Parathyroid adenoma (tissue), 2 donors: ENCODE measurements around the gene MBD1.
"Not testable (repeated sequence)": the region's sequence is repeated elsewhere in the genome, so short reads cannot be mapped to it uniquely, and the experiment has no call there.

Source experiments
- H2AFZ ChIP-seq: fragments of 300-600 bp; sonication (generic); one replicate; pipeline ENCODE4 v1.7.0; 2017; ENCODE audit warnings: antibody characterized with exemption, mild to moderate bottlenecking
- H3K27ac ChIP-seq: fragments of 300-600 bp; sonication (generic); one replicate; pipeline ENCODE4 v1.7.0; 2017
- H3K27me3 ChIP-seq: fragments of 300-600 bp; sonication (generic); one replicate; pipeline ENCODE4 v1.7.0; 2017; ENCODE audit warnings: low read length; ENCODE audit not compliant: control insufficient read depth, insufficient read depth
- H3K36me3 ChIP-seq: fragments of 300-600 bp; sonication (generic); one replicate; pipeline ENCODE4 v1.7.0; 2017; ENCODE audit warnings: low read length; ENCODE audit not compliant: control insufficient read depth, insufficient read depth
- H3K4me1 ChIP-seq: fragments of 300-600 bp; sonication (generic); one replicate; pipeline ENCODE4 v1.7.0; 2017; ENCODE audit warnings: control low read depth
- H3K4me2 ChIP-seq: fragments of 300-600 bp; sonication (generic); one replicate; pipeline ENCODE4 v1.7.0; 2017; ENCODE audit warnings: low read length
- H3K4me3 ChIP-seq: fragments of 300-600 bp; sonication (generic); one replicate; pipeline ENCODE4 v1.7.0; 2017; ENCODE audit warnings: low read depth, low read length
- H3K79me2 ChIP-seq: fragments of 300-600 bp; sonication (generic); one replicate; pipeline ENCODE4 v1.7.0; 2017; ENCODE audit warnings: control low read depth
- H3K9ac ChIP-seq: fragments of 300-600 bp; sonication (generic); one replicate; pipeline ENCODE4 v1.7.0; 2017; ENCODE audit warnings: mild to moderate bottlenecking
- H3K9me3 ChIP-seq: fragments of 300-600 bp; sonication (generic); one replicate; pipeline ENCODE4 v1.7.0; 2017; ENCODE audit warnings: low read length; ENCODE audit not compliant: control insufficient read depth
- TF ChIP-seq, protein P1 (sequence below): fragments of 300-600 bp; sonication (generic); IDR thresholded peaks from one replicate; pipeline ENCODE4 v1.7.0; 2017; ENCODE audit warnings: antibody characterized with exemption, mild to moderate bottlenecking
- donor health status: primary hyperparathyroidism.

Gene MBD1

DNA sequence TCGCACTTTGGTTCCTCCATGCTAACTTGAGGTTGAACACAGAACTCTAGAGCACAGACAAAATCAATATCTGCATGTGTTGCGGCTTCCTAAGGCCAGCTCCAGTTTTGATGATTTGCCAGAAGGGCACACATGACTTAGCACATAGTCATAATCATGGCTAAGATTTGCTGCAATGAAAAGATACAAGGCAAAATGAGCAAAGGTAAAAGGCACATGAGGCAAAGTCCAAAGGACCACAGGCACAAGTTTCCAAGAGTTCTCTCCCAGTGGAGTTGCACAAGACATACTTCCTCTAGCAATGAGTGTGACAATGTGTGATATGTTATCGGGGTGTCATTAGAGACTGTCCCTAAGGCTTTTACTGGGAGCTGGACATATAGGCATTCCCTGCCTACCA, 30.3 kb upstream of the MBD1 start:
- Histone ChIP-seq H3K36me3 (no peaks in the 10 kb centered on the region), H3K9me3 (no peaks in the 10 kb centered on the region), H3K4me1 (peaks cover 21% of the 10 kb centered on the region), H3K27me3 (no peaks in the 10 kb centered on the region), H2AFZ (peak overlapping the region; percentile 21), H3K4me3 (no peak overlapping the region), H3K9ac (no peak overlapping the region), H3K4me2 (no peak overlapping the region), H3K79me2 (no peaks in the 10 kb centered on the region), H3K27ac (peak overlapping the region; percentile 55)
- TF ChIP-seq, protein P1, sequence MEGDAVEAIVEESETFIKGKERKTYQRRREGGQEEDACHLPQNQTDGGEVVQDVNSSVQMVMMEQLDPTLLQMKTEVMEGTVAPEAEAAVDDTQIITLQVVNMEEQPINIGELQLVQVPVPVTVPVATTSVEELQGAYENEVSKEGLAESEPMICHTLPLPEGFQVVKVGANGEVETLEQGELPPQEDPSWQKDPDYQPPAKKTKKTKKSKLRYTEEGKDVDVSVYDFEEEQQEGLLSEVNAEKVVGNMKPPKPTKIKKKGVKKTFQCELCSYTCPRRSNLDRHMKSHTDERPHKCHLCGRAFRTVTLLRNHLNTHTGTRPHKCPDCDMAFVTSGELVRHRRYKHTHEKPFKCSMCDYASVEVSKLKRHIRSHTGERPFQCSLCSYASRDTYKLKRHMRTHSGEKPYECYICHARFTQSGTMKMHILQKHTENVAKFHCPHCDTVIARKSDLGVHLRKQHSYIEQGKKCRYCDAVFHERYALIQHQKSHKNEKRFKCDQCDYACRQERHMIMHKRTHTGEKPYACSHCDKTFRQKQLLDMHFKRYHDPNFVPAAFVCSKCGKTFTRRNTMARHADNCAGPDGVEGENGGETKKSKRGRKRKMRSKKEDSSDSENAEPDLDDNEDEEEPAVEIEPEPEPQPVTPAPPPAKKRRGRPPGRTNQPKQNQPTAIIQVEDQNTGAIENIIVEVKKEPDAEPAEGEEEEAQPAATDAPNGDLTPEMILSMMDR: no peak

- TF ChIP-seq, protein P1: no peak
- no peak overlapping the region for H3K27ac ChIP-seq
- no peaks in the 10 kb centered on the region for H3K27me3 ChIP-seq
- no peak overlapping the region for H3K9ac ChIP-seq
- H3K4me2 ChIP-seq: no peak overlapping the region
- peaks cover 21% of the 10 kb centered on the region for H3K4me1 ChIP-seq
- H3K36me3 ChIP-seq: no peaks in the 10 kb centered on the region
- H3K79me2 ChIP-seq: no peaks in the 10 kb centered on the region
- H2AFZ ChIP-seq: no peak overlapping the region
- H3K4me3 ChIP-seq: no peak overlapping the region
- H3K9me3 ChIP-seq: no peaks in the 10 kb centered on the region
These were observed 28.8 kb upstream of the MBD1 start for GRCh38 chr18:50310080-50310479.

GRCh38 chr18:50308851-50309250, 27.5 kb upstream of the MBD1 start:
- H2AFZ ChIP-seq, H3K9ac ChIP-seq, H3K36me3 ChIP-seq, H3K27ac ChIP-seq, H3K4me2 ChIP-seq, H3K27me3 ChIP-seq, H3K9me3 ChIP-seq, H3K79me2 ChIP-seq, H3K4me3 ChIP-seq: not testable (repeated sequence)
- H3K4me1 ChIP-seq: peaks cover 21% of the 10 kb centered on the region

- H3K9ac ChIP-seq: no peak overlapping the region
- TF ChIP-seq, protein P1: no peak
- H3K36me3 ChIP-seq: no peaks in the 10 kb centered on the region
- peak overlapping the region; percentile 67 for H3K4me3 ChIP-seq
- H2AFZ ChIP-seq: peak overlapping the region; percentile 76
- H3K9me3 ChIP-seq: no peaks in the 10 kb centered on the region
- H3K79me2 ChIP-seq: no peaks in the 10 kb centered on the region
- peak overlapping the region; percentile 76 for H3K4me2 ChIP-seq
- no peaks in the 10 kb centered on the region for H3K27me3 ChIP-seq
- H3K27ac ChIP-seq: peak overlapping the region; percentile 67
- peaks cover 21% of the 10 kb centered on the region for H3K4me1 ChIP-seq
These were observed 26.6 kb upstream of the MBD1 start for GRCh38 chr18:50307738-50308470.

DNA sequence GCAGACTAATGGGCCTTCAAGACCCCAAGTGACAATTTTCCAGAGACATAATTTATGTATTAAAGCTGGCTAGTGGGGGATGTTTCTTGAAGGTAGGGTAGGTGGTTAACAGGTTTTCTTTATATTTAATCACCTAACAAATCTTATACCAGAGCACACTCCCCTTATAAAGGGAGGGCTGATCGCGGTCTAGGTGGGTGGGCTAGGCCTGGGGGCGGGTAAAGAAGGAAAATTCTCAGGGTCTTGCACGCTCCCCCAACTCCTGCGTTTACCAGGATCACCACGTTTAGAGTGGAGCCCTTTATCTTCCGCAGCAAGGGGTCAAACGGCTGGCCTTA, 26.0 kb upstream of the MBD1 start:
- peak overlapping the region; percentile 76 for H3K4me2 ChIP-seq
- H3K36me3 ChIP-seq: no peaks in the 10 kb centered on the region
- peaks cover 17% of the 10 kb centered on the region for H3K4me1 ChIP-seq
- H3K27me3 ChIP-seq: no peaks in the 10 kb centered on the region
- peak overlapping the region; percentile 67 for H3K27ac ChIP-seq
- TF ChIP-seq, protein P1: no peak
- peak overlapping the region; percentile 76 for H2AFZ ChIP-seq
- no peaks in the 10 kb centered on the region for H3K79me2 ChIP-seq
- H3K9ac ChIP-seq: no peak overlapping the region
- no peaks in the 10 kb centered on the region for H3K9me3 ChIP-seq
- peak overlapping the region; percentile 67 for H3K4me3 ChIP-seq
